Measurements from ENCODE around the gene CDH4. TPM values are rescaled to one million over a fixed set of nuclear protein-coding genes. Genes with fewer than 3 reads are reported as not detected.

The CDH4 gene
- total and polyA plus RNA-seq, 3 experiments from 2014 or later = 0.22 TPM; not detected in 2

DNA sequence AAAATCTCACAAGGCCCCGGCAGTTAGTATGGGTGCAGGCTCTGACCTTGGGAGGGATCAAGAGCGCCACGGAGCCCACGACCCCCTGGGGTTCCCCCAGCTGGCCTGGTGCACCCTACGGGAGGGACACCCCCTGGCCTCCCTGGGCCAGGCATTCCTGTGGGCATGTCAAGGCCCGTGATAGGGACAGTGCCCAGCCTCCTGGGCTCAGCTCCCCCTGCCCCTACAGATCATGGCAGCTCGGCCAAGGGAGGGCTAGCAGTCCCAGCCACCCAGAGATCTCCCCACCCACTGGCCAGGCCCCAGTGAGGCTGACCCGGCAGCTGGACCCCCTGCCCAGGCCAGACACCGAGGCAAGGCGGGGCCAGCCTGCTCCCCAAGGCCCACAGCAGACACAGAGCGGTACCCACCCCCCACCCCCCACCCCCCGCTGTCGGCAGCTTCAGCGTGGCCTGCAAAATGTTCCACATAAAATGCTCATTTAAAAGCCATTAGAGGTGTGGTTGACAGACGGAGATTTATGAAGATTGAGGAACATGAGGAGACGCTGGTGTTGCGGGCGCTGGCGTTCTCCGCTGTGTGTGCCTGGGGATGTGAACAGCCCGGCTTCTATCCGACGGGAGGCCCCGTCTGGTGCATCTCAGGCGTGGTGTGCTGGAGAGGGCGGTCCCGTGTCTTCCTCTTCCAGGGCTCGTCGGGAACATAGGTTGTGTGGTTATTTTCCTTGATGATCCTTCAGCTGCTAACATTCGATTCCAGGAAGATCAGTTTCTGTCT, 625.1 kb downstream of the CDH4 start:
- no peaks in the 10 kb centered on the region for H3K27me3 ChIP-seq (ENCODE audit: insufficient read depth, low read length, poor library complexity, severe bottlenecking)
- DNase-seq = no peak
- H3K36me3 Mint-ChIP-seq = no peaks in the 10 kb centered on the region
- no peaks in the 10 kb centered on the region for H3K4me1 Mint-ChIP-seq
- ChIA-PET CTCF (no interaction called here), POLR2A (no interaction called here)
- no peaks in the 10 kb centered on the region for H3K36me3 ChIP-seq (ENCODE audit: insufficient read depth, low read length)
- H3K9me3 ChIP-seq (ENCODE audit: low read length) = no peaks in the 10 kb centered on the region
- no peaks in the 10 kb centered on the region for H3K9me3 Mint-ChIP-seq
- no peak overlapping the region for H3K27ac Mint-ChIP-seq
- no peak overlapping the region for H3K27ac ChIP-seq (ENCODE audit: low read depth, low read length)
- no peak overlapping the region for H3K4me3 Mint-ChIP-seq
- H3K27me3 Mint-ChIP-seq = no peaks in the 10 kb centered on the region
- H3K4me1 ChIP-seq (ENCODE audit: insufficient read depth, low read length) = no peaks in the 10 kb centered on the region
- no peak overlapping the region for H3K4me3 ChIP-seq (ENCODE audit: low read length)

- Mint-ChIP-seq H3K4me1 (no peaks in the 10 kb centered on the region), H3K27me3 (peaks cover 0 to 3% of the 10 kb centered on the region in 2 donors), H3K36me3 (no peaks in the 10 kb centered on the region), H3K9me3 (no peaks in the 10 kb centered on the region), H3K4me3 (no peak overlapping the region), H3K27ac (no peak overlapping the region)
- no peaks in the 10 kb centered on the region for H3K4me1 ChIP-seq (ENCODE audit: insufficient read depth, low read length)
- H3K27ac ChIP-seq (ENCODE audit: low read depth, low read length) = no peak overlapping the region
- ChIA-PET POLR2A (no interaction called here), CTCF (no interaction called here)
- no peak overlapping the region for H3K4me3 ChIP-seq (ENCODE audit: low read length)
- DNase-seq = no peak
- H3K27me3 ChIP-seq (ENCODE audit: insufficient read depth, low read length, poor library complexity, severe bottlenecking) = no peaks in the 10 kb centered on the region
- H3K9me3 ChIP-seq (ENCODE audit: low read length) = no peaks in the 10 kb centered on the region
- H3K36me3 ChIP-seq (ENCODE audit: insufficient read depth, low read length) = no peaks in the 10 kb centered on the region
Observed at GRCh38 chr20:61877776-61878477, 625.9 kb downstream of the CDH4 start.

- Mint-ChIP-seq H3K4me3 (no peak overlapping the region), H3K27me3 (peaks cover 1 to 7% of the 10 kb centered on the region in 2 donors), H3K4me1 (no peaks in the 10 kb centered on the region), H3K36me3 (no peaks in the 10 kb centered on the region), H3K9me3 (no peaks in the 10 kb centered on the region), H3K27ac (no peak overlapping the region)
- no peak overlapping the region for H3K27ac ChIP-seq (ENCODE audit: low read depth, low read length)
- no peaks in the 10 kb centered on the region for H3K27me3 ChIP-seq (ENCODE audit: insufficient read depth, low read length, poor library complexity, severe bottlenecking)
- H3K4me1 ChIP-seq (ENCODE audit: insufficient read depth, low read length) = no peaks in the 10 kb centered on the region
- no peaks in the 10 kb centered on the region for H3K9me3 ChIP-seq (ENCODE audit: low read length)
- no peak overlapping the region for H3K4me3 ChIP-seq (ENCODE audit: low read length)
- H3K36me3 ChIP-seq (ENCODE audit: insufficient read depth, low read length) = no peaks in the 10 kb centered on the region
- ChIA-PET CTCF (no interaction called here), POLR2A (no interaction called here)
- no peak for DNase-seq
Observed at GRCh38 chr20:61878478-61879302, 626.6 kb downstream of the CDH4 start.

DNA sequence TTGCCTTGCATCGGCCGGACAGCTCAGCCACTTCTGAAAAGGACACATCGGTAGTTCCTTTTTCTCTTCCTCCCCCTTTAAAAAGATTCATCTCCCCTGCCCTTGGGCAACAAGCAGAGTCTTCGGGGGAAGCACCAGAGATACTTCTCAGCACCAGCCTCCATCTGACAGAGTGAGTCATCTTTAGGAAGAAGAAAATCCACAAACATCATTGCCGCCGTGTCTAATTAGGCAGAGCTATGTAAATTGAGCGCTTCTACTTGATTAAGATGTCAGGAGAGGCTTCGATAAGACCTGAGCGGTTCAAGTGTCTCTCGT, 627.2 kb downstream of the CDH4 start:
- Histone ChIP-seq H3K9me3 (ENCODE audit: low read length) (no peaks in the 10 kb centered on the region), H3K4me1 (ENCODE audit: insufficient read depth, low read length) (no peaks in the 10 kb centered on the region), H3K27me3 (ENCODE audit: insufficient read depth, low read length, poor library complexity, severe bottlenecking) (no peaks in the 10 kb centered on the region), H3K27ac (ENCODE audit: low read depth, low read length) (no peak overlapping the region), H3K4me3 (ENCODE audit: low read length) (no peak overlapping the region), H3K36me3 (ENCODE audit: insufficient read depth, low read length) (no peaks in the 10 kb centered on the region)
- H3K4me3 Mint-ChIP-seq = no peak overlapping the region
- no peaks in the 10 kb centered on the region for H3K4me1 Mint-ChIP-seq
- POLR2A ChIA-PET = no interaction called here
- H3K9me3 Mint-ChIP-seq = no peaks in the 10 kb centered on the region
- CTCF ChIA-PET = no interaction called here
- H3K27me3 Mint-ChIP-seq = peaks cover 1 to 7% of the 10 kb centered on the region in 2 donors
- H3K27ac Mint-ChIP-seq = no peak overlapping the region
- DNase-seq = no peak
- H3K36me3 Mint-ChIP-seq = no peaks in the 10 kb centered on the region

GRCh38 chr20:61879694-61880093, 627.6 kb downstream of the CDH4 start:
- DNase-seq = no peak
- Histone ChIP-seq H3K36me3 (ENCODE audit: insufficient read depth, low read length) (no peaks in the 10 kb centered on the region), H3K9me3 (ENCODE audit: low read length) (no peaks in the 10 kb centered on the region), H3K4me1 (ENCODE audit: insufficient read depth, low read length) (no peaks in the 10 kb centered on the region), H3K27me3 (ENCODE audit: insufficient read depth, low read length, poor library complexity, severe bottlenecking) (no peaks in the 10 kb centered on the region), H3K27ac (ENCODE audit: low read depth, low read length) (no peak overlapping the region), H3K4me3 (ENCODE audit: low read length) (no peak overlapping the region)
- POLR2A ChIA-PET = no interaction called here
- Mint-ChIP-seq H3K36me3 (no peaks in the 10 kb centered on the region), H3K9me3 (no peaks in the 10 kb centered on the region), H3K4me1 (no peaks in the 10 kb centered on the region), H3K4me3 (no peak overlapping the region), H3K27me3 (peaks cover 1 to 7% of the 10 kb centered on the region in 2 donors), H3K27ac (no peak overlapping the region)
- CTCF ChIA-PET = no interaction called here

DNA sequence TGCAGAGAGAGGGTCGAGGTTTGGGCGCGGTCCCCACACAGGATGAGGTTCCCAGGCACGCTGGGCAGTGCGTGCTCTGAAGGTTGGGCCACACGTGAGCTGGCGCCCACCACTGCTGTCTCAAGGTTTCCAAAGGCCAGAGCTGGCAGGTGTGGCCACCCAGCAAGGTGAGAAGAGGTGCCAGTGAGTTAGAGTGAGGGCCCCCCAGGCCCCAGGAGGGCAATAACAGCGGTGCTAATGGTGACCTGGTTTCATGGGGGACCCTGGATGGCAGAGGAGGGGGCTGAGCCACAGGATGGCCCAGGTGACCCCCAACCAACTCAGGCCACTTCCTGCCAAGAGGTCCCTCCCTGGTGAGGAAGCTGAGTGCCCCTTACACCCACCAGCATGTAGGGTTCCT, 628.6 kb downstream of the CDH4 start:
- POLR2A ChIA-PET = no interaction called here
- H3K27me3 Mint-ChIP-seq = peaks cover 1 to 13% of the 10 kb centered on the region in 2 donors
- H3K9me3 Mint-ChIP-seq = no peaks in the 10 kb centered on the region
- Histone ChIP-seq H3K4me1 (ENCODE audit: insufficient read depth, low read length) (no peaks in the 10 kb centered on the region), H3K9me3 (ENCODE audit: low read length) (no peaks in the 10 kb centered on the region), H3K4me3 (ENCODE audit: low read length) (no peak overlapping the region), H3K27ac (ENCODE audit: low read depth, low read length) (no peak overlapping the region), H3K36me3 (ENCODE audit: insufficient read depth, low read length) (no peaks in the 10 kb centered on the region), H3K27me3 (ENCODE audit: insufficient read depth, low read length, poor library complexity, severe bottlenecking) (no peaks in the 10 kb centered on the region)
- no peaks in the 10 kb centered on the region for H3K36me3 Mint-ChIP-seq
- no peak for DNase-seq
- CTCF ChIA-PET = no interaction called here
- H3K4me1 Mint-ChIP-seq = no peaks in the 10 kb centered on the region
- no peak overlapping the region for H3K27ac Mint-ChIP-seq
- no peak overlapping the region for H3K4me3 Mint-ChIP-seq

- Histone ChIP-seq H3K36me3 (ENCODE audit: insufficient read depth, low read length) (no peaks in the 10 kb centered on the region), H3K4me1 (ENCODE audit: insufficient read depth, low read length) (no peaks in the 10 kb centered on the region), H3K9me3 (ENCODE audit: low read length) (no peaks in the 10 kb centered on the region), H3K27ac (ENCODE audit: low read depth, low read length) (no peak overlapping the region), H3K27me3 (ENCODE audit: insufficient read depth, low read length, poor library complexity, severe bottlenecking) (no peaks in the 10 kb centered on the region), H3K4me3 (ENCODE audit: low read length) (no peak overlapping the region)
- H3K36me3 Mint-ChIP-seq = no peaks in the 10 kb centered on the region
- ChIA-PET POLR2A (no interaction called here), CTCF (no interaction called here)
- peaks cover 1 to 13% of the 10 kb centered on the region in 2 donors for H3K27me3 Mint-ChIP-seq
- no peaks in the 10 kb centered on the region for H3K4me1 Mint-ChIP-seq
- no peak overlapping the region for H3K27ac Mint-ChIP-seq
- no peak overlapping the region for H3K4me3 Mint-ChIP-seq
- DNase-seq = no peak
- no peaks in the 10 kb centered on the region for H3K9me3 Mint-ChIP-seq
Observed at GRCh38 chr20:61881416-61881815, 629.4 kb downstream of the CDH4 start.

DNA sequence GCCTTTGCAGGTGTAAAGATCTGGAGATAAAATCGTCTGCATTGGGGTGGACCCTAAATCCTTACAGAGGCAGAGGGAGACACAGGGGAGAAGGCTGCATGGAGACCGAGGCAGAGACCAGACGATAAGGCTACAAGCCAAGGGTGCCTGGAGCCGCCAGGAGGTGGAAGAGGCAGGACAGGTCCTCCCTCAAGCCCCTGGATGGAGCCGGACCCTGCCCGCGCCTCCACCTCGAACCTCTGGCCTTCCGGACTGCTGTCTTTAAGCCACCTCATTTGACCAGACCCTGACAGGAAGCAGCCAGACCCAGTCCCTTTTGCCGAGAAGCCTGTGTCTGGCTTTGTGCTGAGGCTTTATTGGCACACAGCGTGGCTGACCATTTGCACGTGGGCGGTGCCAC, 629.8 kb downstream of the CDH4 start:
- Mint-ChIP-seq H3K36me3 (no peaks in the 10 kb centered on the region), H3K4me1 (no peaks in the 10 kb centered on the region), H3K27ac (no peak overlapping the region), H3K4me3 (no peak overlapping the region), H3K27me3 (peaks cover 1 to 13% of the 10 kb centered on the region in 2 donors), H3K9me3 (no peaks in the 10 kb centered on the region)
- no peaks in the 10 kb centered on the region for H3K4me1 ChIP-seq (ENCODE audit: insufficient read depth, low read length)
- no peak overlapping the region for H3K27ac ChIP-seq (ENCODE audit: low read depth, low read length)
- H3K4me3 ChIP-seq (ENCODE audit: low read length) = no peak overlapping the region
- H3K27me3 ChIP-seq (ENCODE audit: insufficient read depth, low read length, poor library complexity, severe bottlenecking) = no peaks in the 10 kb centered on the region
- no peaks in the 10 kb centered on the region for H3K9me3 ChIP-seq (ENCODE audit: low read length)
- DNase-seq = no peak
- no peaks in the 10 kb centered on the region for H3K36me3 ChIP-seq (ENCODE audit: insufficient read depth, low read length)
- CTCF ChIA-PET = no interaction called here
- POLR2A ChIA-PET = no interaction called here
